Calu3 (cell line): ENCODE results near the gene GPR15. TPM values are rescaled to one million over a fixed set of nuclear protein-coding genes. Genes with fewer than 3 reads are reported as not detected.

Source experiments
- BruUV-seq: library from RNA; stranded (reverse); fragments of 400-500 nt; replicated peaks from 2 replicates; lab custom pipeline; 2021; lab: Mats Ljungman, UMichigan
- CTCF ChIA-PET: fragments of 300-600 bp; sonication (Branson Sonifier 250); formaldehyde crosslinking; loops from one replicate; lab custom pipeline; 2022; ENCODE audit warnings: antibody characterized with exemption; lab: Charles Lee
- DNase-seq: peaks from one replicate; pipeline ENCODE4 v3.0.0; 2022
- H3K27ac Mint-ChIP-seq: one replicate; pipeline ENCODE4 v1.8.0; 2022; ENCODE audit warnings: mixed read lengths; ENCODE audit not compliant: unreplicated experiment
- H3K27me3 Mint-ChIP-seq: one replicate; pipeline ENCODE4 v1.8.0; 2022; ENCODE audit warnings: mixed read lengths; ENCODE audit not compliant: unreplicated experiment
- H3K36me3 Mint-ChIP-seq: one replicate; pipeline ENCODE4 v1.8.0; 2022; ENCODE audit warnings: mild to moderate bottlenecking, moderate library complexity, mixed read lengths; ENCODE audit not compliant: insufficient read depth, unreplicated experiment
- H3K4me1 Mint-ChIP-seq: one replicate; pipeline ENCODE4 v1.8.0; 2022; ENCODE audit warnings: mild to moderate bottlenecking, low read depth, mixed read lengths; ENCODE audit not compliant: unreplicated experiment
- H3K4me3 Mint-ChIP-seq: one replicate; pipeline ENCODE4 v1.8.0; 2022; ENCODE audit warnings: mild to moderate bottlenecking, low read depth, moderate library complexity, mixed read lengths; ENCODE audit not compliant: unreplicated experiment
- H3K9me3 Mint-ChIP-seq: one replicate; pipeline ENCODE4 v1.8.0; 2022; ENCODE audit warnings: low read depth, mixed read lengths; ENCODE audit not compliant: unreplicated experiment
- CTCF ChIP-seq: fragments of 200-600 bp; IDR thresholded peaks from one replicate; pipeline ENCODE4 v1.8.0; 2022; ENCODE audit warnings: antibody characterized with exemption; ENCODE audit not compliant: unreplicated experiment
- intact Hi-C: fragments of 100-400 bp; cut with micrococcal nuclease; formaldehyde crosslinking; loops from one replicate; pipeline ENCODE4 v1.10.0; 2022; ENCODE audit not compliant: unreplicated experiment
- total RNA-seq: library from RNA; stranded (reverse); gene quantifications from 2 replicates; pipeline ENCODE4 v1.2.3, GENCODE V29; 2022

Gene GPR15
- total RNA-seq, 1 experiment from 2014 or later, result not detected

- CTCF ChIA-PET, result interaction anchor here (0.6 to 1.0 kb wide), 3 partner anchors 11 to 167 kb away, joined by 3 to 9 read pairs (median 4); partner anchors contain the start of gene CLDND1
- no peaks in the 10 kb centered on the region for H3K36me3 Mint-ChIP-seq
- BruUV-seq, result no TSS peak
- H3K27me3 Mint-ChIP-seq, result no peaks in the 10 kb centered on the region
- intact Hi-C loops, result no loop called here
- H3K4me3 Mint-ChIP-seq, result no peak overlapping the region
- no peak overlapping the region for H3K27ac Mint-ChIP-seq
- H3K4me1 Mint-ChIP-seq, result peaks cover 20% of the 10 kb centered on the region
- H3K9me3 Mint-ChIP-seq, result no peaks in the 10 kb centered on the region
- TF ChIP-seq CTCF, result no peak
- no peak for DNase-seq
Measured at GRCh38 chr3:98561727-98562521, 30.1 kb downstream of the GPR15 start.

GRCh38 chr3:98563661-98564281 lies 32.0 kb downstream of the GPR15 start:
- Mint-ChIP-seq H3K4me1 (peaks cover 20% of the 10 kb centered on the region), H3K27me3 (no peaks in the 10 kb centered on the region), H3K36me3 (no peaks in the 10 kb centered on the region), H3K27ac (no peak overlapping the region), H3K9me3 (no peaks in the 10 kb centered on the region), H3K4me3 (no peak overlapping the region)
- DNase-seq, result no peak
- intact Hi-C loops, result no loop called here
- TF ChIP-seq CTCF, result no peak
- BruUV-seq, result no TSS peak
- CTCF ChIA-PET, result interaction anchor here (0.7 to 1.0 kb wide), 3 partner anchors 14 to 58 kb away, joined by 3 to 9 read pairs (median 3); no protein-coding TSS in a partner anchor

GRCh38 chr3:98564282-98565005 lies 32.7 kb downstream of the GPR15 start:
- no peak for DNase-seq
- H3K27ac Mint-ChIP-seq, result no peak overlapping the region
- peaks cover 20% of the 10 kb centered on the region for H3K4me1 Mint-ChIP-seq
- CTCF ChIA-PET, result interaction anchor here (0.8 to 1.0 kb wide), 2 partner anchors 15 to 22 kb away, joined by 3 read pairs; no protein-coding TSS in a partner anchor
- no peaks in the 10 kb centered on the region for H3K36me3 Mint-ChIP-seq
- intact Hi-C loops, result no loop called here
- no peaks in the 10 kb centered on the region for H3K27me3 Mint-ChIP-seq
- no peak for TF ChIP-seq CTCF
- H3K4me3 Mint-ChIP-seq, result no peak overlapping the region
- BruUV-seq, result no TSS peak
- no peaks in the 10 kb centered on the region for H3K9me3 Mint-ChIP-seq

GRCh38 chr3:98565237-98565643 lies 33.5 kb downstream of the GPR15 start:
- Mint-ChIP-seq H3K27me3 (no peaks in the 10 kb centered on the region), H3K9me3 (no peaks in the 10 kb centered on the region), H3K4me3 (no peak overlapping the region), H3K27ac (no peak overlapping the region), H3K36me3 (no peaks in the 10 kb centered on the region), H3K4me1 (peaks cover 20% of the 10 kb centered on the region)
- no TSS peak for BruUV-seq
- intact Hi-C loops, result no loop called here
- TF ChIP-seq CTCF, result no peak
- CTCF ChIA-PET, result no interaction called here
- DNase-seq, result no peak
